ENCODE results near the gene KIF12. TPM values are rescaled to one million over a fixed set of nuclear protein-coding genes. Genes with fewer than 3 reads are reported as not detected.

The KIF12 gene
- total and polyA plus RNA-seq, 2 of the 8 experiments (the other 6 are each of a cell fraction or from before 2014, with no cell fraction given), result 2.9 to 3.9 TPM

- Histone ChIP-seq H3K56ac (replicated peaks; ENCODE audit: insufficient read length, low read depth, low read length) (no peak overlapping the region), H3K23me2 (ENCODE audit: low read depth, low read length) (no peaks in the 10 kb centered on the region), H3K4me1 (replicated peaks in 1 of 4; ENCODE audit: control insufficient read depth in 3 of 4, insufficient read depth in 4 of 4, low read length in 3 of 4) (no peaks in the 10 kb centered on the region), H3K4me2 (ENCODE audit: insufficient read depth in 1 of 2, low read depth in 2 of 2, low read length in 2 of 2) (no peak overlapping the region), H2AFZ (ENCODE audit: low read length) (no peak overlapping the region), H4K5ac (ENCODE audit: insufficient read length, low read depth, low read length) (no peak overlapping the region), H2BK120ac (replicated peaks; ENCODE audit: low read depth, low read length) (no peak overlapping the region), H3K4me3 (ENCODE audit: extremely low read depth in 1 of 4, insufficient read depth in 2 of 4, low read depth in 3 of 4, low read length in 4 of 4) (no peak overlapping the region), H3K79me2 (ENCODE audit: control insufficient read depth in 1 of 2, insufficient read depth in 2 of 2, low read length in 2 of 2) (no peaks in the 10 kb centered on the region), H3K23ac (ENCODE audit: insufficient read length) (no peak overlapping the region), H3K14ac (ENCODE audit: insufficient read length) (no peak overlapping the region), H2AK5ac (ENCODE audit: low read depth, low read length) (no peak overlapping the region), H3K9ac (replicated peaks in 1 of 4; ENCODE audit: extremely low read depth in 1 of 4, low read depth in 3 of 4, low read length in 3 of 4) (no peak overlapping the region), H2BK12ac (ENCODE audit: low read depth, low read length) (no peak overlapping the region), H2BK20ac (ENCODE audit: low read length) (no peak overlapping the region), H3K27me3 (replicated peaks in 1 of 4; ENCODE audit: control insufficient read depth in 3 of 4, extremely low read depth in 1 of 4, insufficient read depth in 3 of 4, low read length in 3 of 4) (no peaks in the 10 kb centered on the region), H2BK5ac (ENCODE audit: low read depth, low read length) (no peak overlapping the region), H3K4ac (replicated peaks; ENCODE audit: insufficient read length, low read depth, low read length) (no peak overlapping the region), H3K79me1 (ENCODE audit: low read depth, low read length) (no peaks in the 10 kb centered on the region), H4K8ac (ENCODE audit: extremely low read depth, insufficient read depth, low read length) (no peak overlapping the region), H3K9me3 (ENCODE audit: insufficient read depth in 2 of 2, low read depth in 1 of 2, low read length in 1 of 2) (no peaks in the 10 kb centered on the region), H4K91ac (replicated peaks; ENCODE audit: insufficient read length, low read length) (no peak overlapping the region), H2BK15ac (ENCODE audit: low read length) (no peak overlapping the region), H4K20me1 (replicated peaks in 1 of 2; ENCODE audit: control insufficient read depth in 1 of 2, insufficient read depth in 2 of 2, low read length in 2 of 2) (no peaks in the 10 kb centered on the region), H3K18ac (ENCODE audit: extremely low read depth, low read length) (no peak overlapping the region), H3K27ac (ENCODE audit: low read depth, low read length) (no peak overlapping the region), H3K36me3 (ENCODE audit: control insufficient read depth in 2 of 4, insufficient read depth in 4 of 4, low read length in 3 of 4) (peaks cover 0 to 4% (median 2%) of the 10 kb centered on the region in 4 experiments; a peak in 2 of 8 replicates)
- WGBS, 2 experiments (ENCODE audit: extremely low coverage in 1 of 2, insufficient coverage in 1 of 2, insufficient read length in 1 of 2, insufficient replicate concordance in 2 of 2, low coverage in 1 of 2, low lambda C conversion rate in 2 of 2, missing lambda C conversion rate in 1 of 2), result 91% methylated on average over 5 of the region's 5 CpGs; no CpG with 5 or more reads in 1 of the 2 experiments
- DNase-seq (ENCODE audit: low read depth in 1 of 2, low spot score in 2 of 2) (peak in 1 of 2 experiments; percentile 33), FAIRE-seq (no peak)
- ChIA-PET CTCF (ENCODE audit: partially characterized antibody) (interaction anchor here (1.5 kb wide), 1 partner anchor 319 kb away, joined by 4 read pairs; no protein-coding TSS in a partner anchor), POLR2A (ENCODE audit: partially characterized antibody) (no interaction called here)
- TF ChIP-seq SP4 (IDR thresholded peaks at IDR 0.05; ENCODE audit: low read length) (no peak), EZH2 (IDR thresholded peaks at IDR 0.05; ENCODE audit: low read depth, low read length, severe bottlenecking) (no peak)
Measured at GRCh38 chr9:114056527-114056926, 42.6 kb downstream of the KIF12 start.

All from H1 (cell line).